Measurements from ENCODE around the gene ATL2. TPM values are rescaled to one million over a fixed set of nuclear protein-coding genes. Genes with fewer than 3 reads are reported as not detected.
A peak's percentile ranks its signal among the peaks of the same experiment; 100 is the strongest.

Gene ATL2
- 10 to 100 TPM; 52.8 to 54.5 TPM for total RNA-seq

DNA sequence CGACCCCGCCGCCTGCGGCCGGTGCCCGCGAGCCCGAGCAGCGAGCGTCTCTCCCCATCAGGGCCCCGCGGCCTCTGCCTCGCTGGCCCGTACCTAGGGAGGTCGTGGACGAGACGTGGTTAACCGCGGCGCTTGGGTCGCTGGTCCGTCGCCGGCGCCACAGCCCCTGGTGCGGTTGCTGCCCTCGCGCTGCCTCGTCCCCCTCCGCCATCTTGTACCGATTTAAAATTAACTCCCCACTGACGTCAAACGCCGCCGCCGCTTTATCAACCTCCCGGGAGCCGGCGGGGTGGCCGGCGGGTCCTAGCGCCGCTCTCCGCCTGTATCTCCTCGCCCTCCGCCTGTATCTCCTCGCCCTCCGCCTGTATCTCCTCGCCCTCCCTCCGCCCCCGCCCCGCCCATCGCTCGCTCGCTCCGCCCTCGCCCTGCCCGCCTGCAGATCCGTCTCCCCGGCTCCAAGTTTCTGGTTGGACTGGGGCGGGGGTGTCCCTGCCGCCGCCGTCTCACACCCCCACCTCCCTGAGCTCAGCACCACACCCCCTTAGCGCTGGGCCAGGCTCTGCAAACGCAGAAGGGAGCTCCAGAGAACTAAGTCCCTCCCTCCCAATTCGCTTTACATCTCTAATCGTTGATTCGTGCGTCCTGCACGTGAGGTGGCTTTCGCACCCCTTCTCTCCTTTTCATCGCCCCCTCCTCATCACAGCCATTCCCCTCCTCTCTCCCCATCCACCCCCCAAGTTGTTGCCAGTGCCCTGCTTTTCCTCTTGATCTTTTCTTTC, at the start of gene ATL2:
Gene ATL2, minus strand, starts transcription at position 224 of the 779 bp plus-strand sequence. Its CDS starts 13 bp downstream, at position 211.
- TF ChIP-seq, protein P1, sequence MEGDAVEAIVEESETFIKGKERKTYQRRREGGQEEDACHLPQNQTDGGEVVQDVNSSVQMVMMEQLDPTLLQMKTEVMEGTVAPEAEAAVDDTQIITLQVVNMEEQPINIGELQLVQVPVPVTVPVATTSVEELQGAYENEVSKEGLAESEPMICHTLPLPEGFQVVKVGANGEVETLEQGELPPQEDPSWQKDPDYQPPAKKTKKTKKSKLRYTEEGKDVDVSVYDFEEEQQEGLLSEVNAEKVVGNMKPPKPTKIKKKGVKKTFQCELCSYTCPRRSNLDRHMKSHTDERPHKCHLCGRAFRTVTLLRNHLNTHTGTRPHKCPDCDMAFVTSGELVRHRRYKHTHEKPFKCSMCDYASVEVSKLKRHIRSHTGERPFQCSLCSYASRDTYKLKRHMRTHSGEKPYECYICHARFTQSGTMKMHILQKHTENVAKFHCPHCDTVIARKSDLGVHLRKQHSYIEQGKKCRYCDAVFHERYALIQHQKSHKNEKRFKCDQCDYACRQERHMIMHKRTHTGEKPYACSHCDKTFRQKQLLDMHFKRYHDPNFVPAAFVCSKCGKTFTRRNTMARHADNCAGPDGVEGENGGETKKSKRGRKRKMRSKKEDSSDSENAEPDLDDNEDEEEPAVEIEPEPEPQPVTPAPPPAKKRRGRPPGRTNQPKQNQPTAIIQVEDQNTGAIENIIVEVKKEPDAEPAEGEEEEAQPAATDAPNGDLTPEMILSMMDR (IDR thresholded peaks at IDR 0.05) = no peak
- Mint-ChIP-seq H3K4me3 (peak within 1 kb of the TSS; percentile 89), H3K9me3 (no peaks in the 10 kb centered on the region), H3K27me3 (no peaks in the 10 kb centered on the region), H3K4me1 (ENCODE audit: low read depth) (peaks cover 60% of the 10 kb centered on the region), H3K36me3 (ENCODE audit: low read depth) (no peaks in the 10 kb centered on the region), H3K27ac (peak within 1 kb of the TSS; percentile 87)
- ATAC-seq (peak; percentile 87), DNase-seq (peak; percentile 98)
- intact Hi-C loops (cut with micrococcal nuclease) = loop anchor here (5.0 kb wide), 1 partner anchor 60 kb away; no protein-coding TSS in a partner anchor
- POLR2A ChIA-PET = interaction anchor here (0.6 to 3.2 kb wide), 12 partner anchors 12 to 998 kb away, joined by 3 to 20 read pairs (median 4); partner anchors contain the start of gene SRSF7
- CTCF ChIA-PET = interaction anchor here (0.8 to 3.5 kb wide), 6 partner anchors 10 to 131 kb away, joined by 3 to 22 read pairs (median 8); no protein-coding TSS in a partner anchor

DNA sequence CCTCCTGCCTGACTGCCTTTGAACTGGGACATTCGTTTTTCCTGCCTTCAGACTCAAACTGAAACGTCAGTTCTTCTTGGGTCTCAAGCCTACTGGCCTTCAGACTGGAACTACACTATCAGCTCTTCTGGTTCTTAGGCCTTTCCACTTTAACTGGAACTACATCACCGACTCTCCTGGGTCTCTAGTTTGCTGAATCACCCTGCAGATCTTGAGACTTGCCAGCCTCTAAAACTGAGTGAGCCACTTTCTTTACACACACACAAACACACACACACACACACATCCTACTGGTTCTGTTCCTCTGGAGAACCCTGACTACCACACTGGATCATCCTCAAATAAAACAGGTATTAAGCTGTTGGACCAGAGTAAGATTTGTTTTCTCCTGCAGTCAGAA, 46.7 kb upstream of the ATL2 start:
- Mint-ChIP-seq H3K27ac (no peak overlapping the region), H3K4me1 (ENCODE audit: low read depth) (no peaks in the 10 kb centered on the region), H3K9me3 (no peaks in the 10 kb centered on the region), H3K27me3 (no peaks in the 10 kb centered on the region), H3K4me3 (no peak overlapping the region), H3K36me3 (ENCODE audit: low read depth) (no peaks in the 10 kb centered on the region)
- ATAC-seq (no peak), DNase-seq (no peak)
- intact Hi-C loops (cut with micrococcal nuclease) = no loop called here
- POLR2A ChIA-PET = interaction anchor here (0.5 kb wide), 1 partner anchor 119 kb away, joined by 3 read pairs; no protein-coding TSS in a partner anchor
- TF ChIP-seq, protein P1 (IDR thresholded peaks at IDR 0.05) = no peak
- CTCF ChIA-PET = no interaction called here

DNA sequence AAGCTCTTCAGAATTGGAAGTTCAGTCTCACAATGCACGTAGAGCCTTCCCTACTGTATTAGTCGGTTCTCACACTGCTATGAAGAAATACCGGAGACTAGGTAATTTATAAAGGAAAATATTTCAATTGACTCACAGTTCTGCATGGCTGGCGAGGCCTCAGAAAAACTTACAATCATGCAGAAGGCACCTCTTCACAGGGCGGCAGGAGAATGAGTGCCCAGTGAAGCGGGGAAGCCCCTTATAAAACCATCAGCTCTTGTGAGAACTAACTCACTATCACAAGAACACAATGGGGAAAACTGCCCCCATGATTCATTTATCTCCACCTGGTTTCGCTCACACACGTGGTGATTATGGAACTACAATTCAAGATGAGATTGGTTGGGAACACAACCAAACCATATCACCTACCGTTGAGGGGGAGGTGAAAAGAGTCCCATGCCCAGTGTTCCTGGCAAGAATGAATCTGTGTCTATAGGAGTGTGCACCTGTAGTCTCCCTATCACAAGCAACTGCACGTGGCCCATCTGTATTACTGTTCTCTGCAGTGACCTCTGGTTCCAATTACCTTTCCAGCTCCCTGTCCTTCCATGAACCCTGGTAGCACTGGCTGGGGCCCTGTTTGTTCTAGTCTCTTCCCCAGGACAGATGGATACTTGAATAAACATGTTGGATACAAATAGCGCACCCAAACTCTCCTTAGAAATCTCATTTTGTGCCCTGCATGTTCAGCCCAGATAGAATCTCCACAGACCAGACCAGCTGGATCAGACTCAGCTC, 44.4 kb upstream of the ATL2 start:
- ATAC-seq (no peak), DNase-seq (no peak)
- H3K27me3 Mint-ChIP-seq = no peaks in the 10 kb centered on the region
- intact Hi-C loops (cut with micrococcal nuclease) = no loop called here
- no peak overlapping the region for H3K27ac Mint-ChIP-seq
- ChIA-PET CTCF (interaction anchor here (1.0 to 1.3 kb wide), 3 partner anchors 10 to 86 kb away, joined by 3 to 4 read pairs (median 3); no protein-coding TSS in a partner anchor), POLR2A (no interaction called here)
- TF ChIP-seq, protein P1 (IDR thresholded peaks at IDR 0.05) = no peak
- H3K36me3 Mint-ChIP-seq (ENCODE audit: low read depth) = no peaks in the 10 kb centered on the region
- H3K4me1 Mint-ChIP-seq (ENCODE audit: low read depth) = no peaks in the 10 kb centered on the region
- H3K4me3 Mint-ChIP-seq = no peak overlapping the region
- H3K9me3 Mint-ChIP-seq = no peaks in the 10 kb centered on the region

DNA sequence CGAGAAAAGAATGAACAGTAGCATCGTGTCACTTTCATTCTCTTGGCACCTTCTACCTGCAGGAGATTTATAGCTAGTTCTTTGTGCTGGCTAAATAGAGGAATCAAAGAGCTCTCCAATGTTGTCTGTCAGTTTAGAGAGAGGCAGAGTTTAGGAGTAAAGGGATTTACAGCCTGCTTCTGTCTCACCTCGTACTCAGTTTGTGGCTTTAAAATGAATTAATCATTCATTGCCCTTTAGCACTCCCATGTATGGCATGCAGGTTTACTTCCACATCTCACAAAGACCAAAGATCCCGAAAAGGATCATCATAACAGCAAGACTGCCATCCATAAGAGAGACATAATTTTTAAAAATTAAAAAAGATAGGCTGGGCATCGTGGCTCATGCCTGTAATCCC, 42.4 kb upstream of the ATL2 start:
- no peaks in the 10 kb centered on the region for H3K9me3 Mint-ChIP-seq
- TF ChIP-seq, protein P1 (IDR thresholded peaks at IDR 0.05) = no peak
- no peak overlapping the region for H3K4me3 Mint-ChIP-seq
- intact Hi-C loops (cut with micrococcal nuclease) = no loop called here
- no peak overlapping the region for H3K27ac Mint-ChIP-seq
- no peaks in the 10 kb centered on the region for H3K36me3 Mint-ChIP-seq (ENCODE audit: low read depth)
- no peak for DNase-seq
- H3K27me3 Mint-ChIP-seq = no peaks in the 10 kb centered on the region
- no peaks in the 10 kb centered on the region for H3K4me1 Mint-ChIP-seq (ENCODE audit: low read depth)
- ATAC-seq = no peak
- CTCF ChIA-PET = interaction anchor here (0.7 kb wide), 1 partner anchor 10 kb away, joined by 3 read pairs; no protein-coding TSS in a partner anchor
- POLR2A ChIA-PET = no interaction called here
